ENCODE data around the gene MOSPD3.
A peak's percentile ranks its signal among the peaks of the same experiment; 100 is the strongest.
"Not testable (repeated sequence)": the region's sequence is repeated elsewhere in the genome, so short reads cannot be mapped to it uniquely, and the experiment has no call there.

Gene MOSPD3

GRCh38 chr7:100611983-100612729 is at the start of gene MOSPD3:
TSS of gene MOSPD3 (plus strand) at chr7:100612540. CDS start at chr7:100612792, 252 bp downstream.
- peak; percentile 99 for DNase-seq (ENCODE audit: low spot score)

GRCh38 chr7:100563100-100563564 is 49.2 kb upstream of the MOSPD3 start:
- no peak for DNase-seq (ENCODE audit: low spot score)

DNA sequence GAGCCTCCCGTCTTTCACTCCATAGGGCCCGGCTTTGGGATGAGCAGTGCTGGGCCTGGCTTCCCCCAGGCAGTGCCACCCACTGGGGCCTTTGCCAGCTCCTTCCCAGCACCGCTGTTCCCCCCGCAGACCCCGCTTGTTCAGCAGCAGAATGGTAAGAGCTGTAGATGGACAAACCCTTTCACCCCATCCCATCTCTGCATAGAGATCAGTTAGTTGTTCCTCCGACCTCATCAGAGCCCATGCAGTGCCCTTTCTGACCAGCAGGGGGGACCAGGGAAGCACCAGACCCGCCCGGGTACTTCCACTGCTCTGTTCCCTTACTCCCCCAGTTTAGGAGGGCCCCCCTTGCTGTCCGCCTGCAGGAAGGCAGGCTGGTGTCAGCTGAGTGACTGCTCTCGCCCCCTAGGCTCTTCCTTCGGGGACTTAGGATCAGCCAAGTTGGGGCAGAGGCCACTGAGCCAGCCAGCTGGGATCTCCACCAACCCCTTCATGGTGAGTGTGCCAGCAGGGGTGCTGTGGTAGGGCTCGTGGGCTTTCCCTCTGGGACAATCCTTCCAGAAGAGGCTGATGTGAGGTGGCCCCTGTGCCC is 48.4 kb upstream of the MOSPD3 start:
- DNase-seq (ENCODE audit: low spot score): peak; percentile 82

GRCh38 chr7:100564405-100564804 is 47.9 kb upstream of the MOSPD3 start:
- DNase-seq (ENCODE audit: low spot score): not testable (repeated sequence)

- DNase-seq (ENCODE audit: low spot score): no peak
These were observed 47.2 kb upstream of the MOSPD3 start for GRCh38 chr7:100565133-100565571.

GRCh38 chr7:100566018-100566531 is 46.3 kb upstream of the MOSPD3 start:
- DNase-seq (ENCODE audit: low spot score): no peak

GRCh38 chr7:100567031-100567730 is 45.2 kb upstream of the MOSPD3 start:
- no peak for DNase-seq (ENCODE audit: low spot score)

DNA sequence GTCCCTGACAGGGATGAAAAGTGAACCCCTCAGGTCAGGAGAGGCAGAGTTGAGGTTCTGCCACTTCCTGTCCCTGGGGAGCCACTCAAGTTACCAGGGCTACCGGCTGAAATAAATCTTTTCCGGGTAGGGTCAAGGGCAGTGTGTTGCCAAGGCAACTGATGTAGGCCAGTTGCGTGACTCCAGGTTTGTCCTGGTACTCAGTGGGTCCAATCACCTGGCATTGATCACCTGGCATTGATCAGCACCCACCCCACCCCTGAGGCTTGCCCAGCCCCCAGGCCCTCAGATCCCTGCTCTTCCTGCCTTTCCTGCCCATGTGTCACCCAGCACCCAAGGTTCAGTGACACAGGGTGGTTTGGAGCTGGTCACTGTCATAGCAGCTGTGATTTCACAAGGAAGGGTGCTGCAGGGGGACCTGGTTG is 44.6 kb upstream of the MOSPD3 start:
- no peak for DNase-seq (ENCODE audit: low spot score)

- no peak for DNase-seq (ENCODE audit: low spot score)
These were observed 44.0 kb upstream of the MOSPD3 start for GRCh38 chr7:100568176-100568895.

DNA sequence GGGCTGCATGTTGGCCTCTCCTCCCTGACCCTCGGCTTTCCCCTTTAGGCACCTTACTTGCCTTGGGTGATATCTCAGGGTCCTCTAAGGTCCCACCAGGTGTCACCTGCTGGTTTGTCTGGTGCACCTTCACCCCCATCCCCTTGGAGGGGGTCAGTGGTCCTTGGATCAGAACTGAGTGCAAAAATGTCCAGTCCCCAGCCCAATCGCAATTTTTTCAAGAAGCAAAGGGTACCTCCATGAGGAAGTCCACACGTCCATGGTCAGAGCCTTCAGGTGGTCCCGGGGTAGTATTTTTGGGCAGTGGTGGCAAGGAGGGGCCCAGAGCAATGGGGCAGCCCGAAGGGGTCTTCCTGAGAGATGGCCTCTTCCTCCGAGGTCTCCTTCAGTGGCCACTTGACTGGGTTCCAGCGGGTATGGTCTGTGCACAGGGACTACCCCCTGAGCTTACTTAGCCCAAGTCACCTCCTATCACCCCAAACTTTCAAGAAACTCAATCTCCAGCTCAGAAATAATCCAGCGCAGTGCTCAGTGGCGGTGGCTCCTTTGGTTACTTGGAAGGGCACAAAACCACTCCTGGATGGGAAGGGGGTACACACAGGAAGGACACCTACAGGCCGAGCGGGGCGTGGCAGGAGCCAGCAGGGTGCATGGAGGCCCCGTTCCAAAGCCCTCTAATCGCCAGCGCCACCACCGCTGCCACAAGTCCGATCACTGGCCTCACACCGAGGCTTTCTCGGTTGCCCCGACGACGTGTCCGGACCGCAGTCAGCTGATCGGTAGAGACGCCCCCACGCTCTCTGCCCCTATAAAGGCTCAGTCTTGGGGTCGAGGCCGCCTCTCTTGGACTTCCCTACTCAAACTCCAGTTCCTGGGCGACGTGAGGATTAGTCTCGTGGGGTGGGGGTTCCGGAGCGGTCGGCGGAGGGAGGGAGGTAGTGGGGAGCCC is 43.2 kb upstream of the MOSPD3 start:
- peak; percentile 37 for DNase-seq (ENCODE audit: low spot score)

- no peak for DNase-seq (ENCODE audit: low spot score)
These were observed 41.1 kb upstream of the MOSPD3 start for GRCh38 chr7:100570954-100571828.

DNA sequence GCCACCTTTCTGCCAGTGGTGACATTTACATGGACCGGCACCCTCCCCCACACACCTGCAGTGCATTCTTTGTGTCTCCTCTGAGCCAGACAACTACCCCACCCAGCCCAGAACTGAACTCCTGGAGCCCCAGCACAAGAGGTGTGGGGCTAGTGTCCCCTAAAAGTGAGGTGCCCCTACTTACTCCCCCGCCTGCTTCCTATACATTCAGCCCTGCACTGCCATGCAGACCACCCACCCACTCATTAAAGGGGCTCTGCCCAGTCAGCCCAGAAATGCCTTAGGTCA is 40.6 kb upstream of the MOSPD3 start:
- DNase-seq (ENCODE audit: low spot score): no peak

DNA sequence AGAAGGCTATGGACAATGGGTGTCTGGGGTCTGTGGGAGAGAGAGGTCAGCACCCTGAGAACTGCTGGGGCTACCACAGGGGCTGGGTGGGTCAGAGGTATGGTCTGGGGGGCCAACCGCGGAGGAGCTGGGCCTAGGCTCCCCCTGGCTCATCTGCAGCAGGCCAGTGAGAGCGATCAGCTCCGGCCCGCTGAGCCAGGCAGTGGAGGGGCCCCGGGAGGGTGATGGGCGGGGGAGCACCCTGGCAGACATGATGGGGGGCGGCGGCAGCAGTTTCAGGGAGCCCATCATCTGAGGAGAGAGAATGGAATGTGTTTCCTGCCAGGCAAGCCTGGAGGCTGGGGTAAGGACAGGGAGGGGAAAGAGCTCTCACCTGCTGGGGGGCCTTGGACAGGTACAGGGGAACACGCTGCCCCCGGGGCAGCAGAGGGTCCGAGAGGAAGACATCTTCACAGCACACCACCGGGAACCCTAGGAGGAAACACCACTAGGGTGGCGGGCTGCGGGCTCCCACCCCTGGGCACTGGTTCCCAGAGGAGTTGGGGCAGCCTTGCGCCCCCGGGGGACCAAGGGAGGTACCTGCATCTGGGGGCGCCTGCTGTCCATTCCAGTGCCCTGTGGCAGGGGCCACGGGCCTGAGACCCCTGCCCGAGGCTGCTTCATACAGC is 39.9 kb upstream of the MOSPD3 start:
- DNase-seq (ENCODE audit: low spot score): no peak

GRCh38 chr7:100572949-100573675 is 39.2 kb upstream of the MOSPD3 start:
- no peak for DNase-seq (ENCODE audit: low spot score)

- DNase-seq (ENCODE audit: low spot score): no peak
These were observed 38.5 kb upstream of the MOSPD3 start, which contains the start of gene SAP25 for GRCh38 chr7:100573691-100574361. TSS of gene SAP25 (minus strand) at chr7:100573900. CDS start at chr7:100573742, 158 bp downstream.

DNA sequence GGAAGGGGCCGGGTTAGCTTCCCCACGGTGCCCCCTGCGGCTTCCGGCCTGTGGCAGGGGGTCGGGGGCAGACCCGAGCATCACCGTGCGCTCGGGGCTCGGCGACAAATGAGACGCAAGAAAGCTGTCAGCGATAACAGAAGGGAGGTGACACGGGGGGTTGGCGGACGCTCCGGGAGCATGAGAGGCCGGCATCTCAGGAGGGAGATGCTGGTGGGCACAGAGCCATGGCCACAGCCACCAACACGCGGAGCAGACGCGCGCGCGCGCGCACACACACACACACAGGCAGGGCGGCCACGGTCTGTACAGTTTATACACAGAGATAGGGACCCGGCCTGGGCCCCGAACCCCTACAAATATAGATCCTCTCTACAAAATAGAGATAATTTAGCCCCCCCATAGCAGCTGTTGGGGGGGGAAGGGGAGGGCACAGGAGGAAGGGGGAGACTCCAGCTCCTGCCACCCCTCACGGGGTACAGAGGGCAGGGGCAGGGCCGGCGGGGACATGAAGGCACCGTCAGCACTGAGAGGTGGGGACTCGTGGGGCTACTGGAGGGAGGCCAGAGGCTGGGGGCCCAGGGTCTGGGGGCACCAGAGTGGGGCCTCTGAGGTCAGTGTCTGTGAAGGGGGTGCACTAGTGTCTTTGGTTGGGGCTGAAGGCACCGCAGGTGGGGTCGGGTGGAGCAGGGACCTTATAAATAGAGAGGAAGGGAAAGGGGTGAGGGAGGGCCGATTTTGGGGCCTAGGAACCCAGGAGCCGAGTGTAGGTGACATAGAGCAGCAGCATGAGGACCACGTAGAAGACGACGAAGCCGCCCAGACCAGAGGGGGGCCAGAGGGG is 37.8 kb upstream of the MOSPD3 start:
- no peak for DNase-seq (ENCODE audit: low spot score)

DNA sequence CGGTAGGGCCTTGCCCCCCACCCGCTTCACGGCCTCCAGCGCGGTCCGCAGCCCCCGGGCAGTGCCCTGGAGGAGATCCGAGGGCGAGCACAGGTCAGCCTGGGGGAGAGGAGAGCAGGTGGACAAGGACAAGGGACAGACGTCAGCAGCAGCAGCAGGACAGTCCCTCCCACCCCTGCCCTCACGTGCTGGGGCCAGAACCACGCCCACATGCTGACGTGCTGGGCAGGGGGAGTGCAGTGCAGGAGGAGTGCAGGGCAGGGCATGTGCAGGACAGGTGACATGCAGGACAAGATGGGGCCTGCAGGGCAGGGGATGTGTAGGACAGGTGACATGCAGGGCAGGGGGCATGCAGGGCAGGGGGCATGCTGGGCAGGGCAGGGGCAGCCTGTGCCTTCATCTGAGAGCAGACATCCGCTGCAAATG is 37.1 kb upstream of the MOSPD3 start:
- no peak for DNase-seq (ENCODE audit: low spot score)
